K562 (cell line): ENCODE results near the gene CREB3L1. TPM values are rescaled to one million over a fixed set of nuclear protein-coding genes. Genes with fewer than 3 reads are reported as not detected.

Experiments used
- ARID1B ChIP-seq: fragments of 450-650 bp; IDR thresholded peaks from 2 replicates; pipeline ENCODE4 v1.6.1; 2016; ENCODE audit warnings: antibody characterized with exemption, mild to moderate bottlenecking, inconsistent platforms
- ARID2 ChIP-seq: fragments of 450-650 bp; IDR thresholded peaks from 2 replicates; pipeline ENCODE4 v1.6.1; 2017; ENCODE audit warnings: antibody characterized with exemption, mild to moderate bottlenecking
- CTCF ChIP-seq, 3 experiments: IDR thresholded peaks in 2 of 3; conservative IDR thresholded peaks in 1 of 3; 2 replicates each; pipeline ENCODE4 v1.5.1; 2011 to 2012; ENCODE audit warnings: low read length in 3 of 3, mild to moderate bottlenecking in 3 of 3, control low read depth in 2 of 3, improper control_type of control experiment in 1 of 3, inconsistent platforms in 1 of 3, low read depth in 1 of 3, mixed read lengths in 1 of 3, moderate library complexity in 1 of 3; ENCODE audit not compliant: insufficient read depth in 2 of 3
- E2F5 ChIP-seq: sonication (generic); formaldehyde crosslinking; IDR thresholded peaks from 2 replicates; pipeline ENCODE4 v1.8.0; 2022; ENCODE audit warnings: mild to moderate bottlenecking, missing genetic modification reagents
- FOXP1 ChIP-seq: sonication (generic); formaldehyde crosslinking; IDR thresholded peaks from 2 replicates; pipeline ENCODE4 v1.8.0; 2022; ENCODE audit warnings: mild to moderate bottlenecking, missing genetic modification reagents
- GABPB1 ChIP-seq: sonication (generic); formaldehyde crosslinking; IDR thresholded peaks from 2 replicates; pipeline ENCODE4 v1.8.0; 2022; ENCODE audit warnings: mild to moderate bottlenecking, missing genetic modification reagents
- HDAC3 ChIP-seq: fragments of 450-650 bp; IDR thresholded peaks from 2 replicates; pipeline ENCODE4 v1.6.1; 2018; ENCODE audit warnings: borderline replicate concordance, mild to moderate bottlenecking, moderate library complexity; ENCODE audit not compliant: partially characterized antibody
- MCM2 ChIP-seq: fragments of 450-650 bp; IDR thresholded peaks from 2 replicates; pipeline ENCODE4 v1.6.1; 2017; ENCODE audit warnings: low read depth, mild to moderate bottlenecking
- NCOA2 ChIP-seq, 2 experiments: fragments of 450-650 bp; IDR thresholded peaks; 2 replicates each; pipeline ENCODE4 v1.6.1; 2018; ENCODE audit warnings: mild to moderate bottlenecking in 2 of 2, moderate library complexity in 1 of 2; ENCODE audit not compliant: partially characterized antibody in 2 of 2
- NR1H2 ChIP-seq: sonication (generic); formaldehyde crosslinking; IDR thresholded peaks from 2 replicates; pipeline ENCODE4 v1.4.0; 2020; ENCODE audit warnings: mild to moderate bottlenecking, missing genetic modification reagents
- POU5F1 ChIP-seq: fragments of 150-350 bp; IDR thresholded peaks from 2 replicates; pipeline ENCODE4 v1.6.1; 2014; ENCODE audit warnings: borderline replicate concordance, low read length, low read depth, mild to moderate bottlenecking; ENCODE audit not compliant: partially characterized antibody
- ZBTB26 ChIP-seq: fragments of 450-650 bp; formaldehyde crosslinking; IDR thresholded peaks from 2 replicates; pipeline ENCODE4 v1.4.0; 2022; ENCODE audit warnings: missing genetic modification characterization
- ZHX1 ChIP-seq: fragments of 150-350 bp; conservative IDR thresholded peaks from 2 replicates; pipeline ENCODE4 v1.6.1; 2014; ENCODE audit warnings: low read length
- ZNF398 ChIP-seq: fragments of 250-450 bp; sonication (Bioruptor Pico); IDR thresholded peaks from 2 replicates; pipeline ENCODE4 v1.8.0; 2021; ENCODE audit warnings: moderate library complexity, mild to moderate bottlenecking, inconsistent platforms
- ZNF764 ChIP-seq: fragments of 250-450 bp; sonication (Bioruptor Pico); IDR thresholded peaks from 2 replicates; pipeline ENCODE4 v1.4.0; 2020; ENCODE audit warnings: low read depth, mild to moderate bottlenecking, moderate library complexity
- polyA plus RNA-seq, 8 experiments: library from polyadenylated mRNA; depleted of rRNA in 4 of 8; stranded (reverse) in 5 of 8; unstranded in 3 of 8; fragments of >200 nt; fragmentation: Nextera tagmentation in 2 of 8; fragmentation: Illumina TruSeq in 1 of 8; extraction: Ambion mirVana in 2 of 8; extraction: Trizol in 1 of 8; gene quantifications; 2 replicates each; pipeline versions ENCODE4 v1.2.1 to v1.2.3, GENCODE V29; 2011 to 2014; ENCODE audit warnings: inconsistent platforms in 1 of 8, missing spikeins in 1 of 8
- total RNA-seq, 7 experiments: library from RNA; depleted of rRNA in 6 of 7; stranded (reverse); fragments of >200 nt in 6 of 7; fragmentation: Illumina TruSeq in 2 of 7; extraction: Trizol in 2 of 7; gene quantifications; 2 replicates each; pipeline versions ENCODE4 v1.2.1 to v1.2.3, GENCODE V29; 2011 to 2021; ENCODE audit warnings: low replicate concordance in 1 of 7

Gene CREB3L1
- total and polyA plus RNA-seq, 9 of the 15 experiments (the other 6 are each of a cell fraction or from before 2014, with no cell fraction given) = 1.2 to 27.6 (median 3.7) TPM

- TF ChIP-seq CTCF (IDR thresholded peaks at IDR 0.05 in 2 of 3, conservative IDR thresholded peaks at IDR 0.05 in 1 of 3; ENCODE audit: insufficient read depth in 2 of 3, low read depth in 1 of 3, low read length in 3 of 3) = peak; percentile 13 to 20 (median 17); a peak in 2 of 6 replicates
- TF ChIP-seq FOXP1 (CRISPR knock-in tag) = no peak
- TF ChIP-seq HDAC3 = no peak
- TF ChIP-seq ZHX1 = no peak
- TF ChIP-seq MCM2 = no peak
- no peak for TF ChIP-seq ARID2
- TF ChIP-seq ZNF764 = no peak
- TF ChIP-seq POU5F1 = no peak
- no peak for TF ChIP-seq ZBTB26 (CRISPR knock-in tag)
- TF ChIP-seq NCOA2 (IDR thresholded peaks at IDR 0.05; ENCODE audit: partially characterized antibody in 2 of 2) = no peak
- no peak for TF ChIP-seq ZNF398 (CRISPR knock-in tag)
- 0 out of 2 replicates have a peak, but pooled peaks have one; percentile 9 for TF ChIP-seq GABPB1 (CRISPR knock-in tag)
- no peak for TF ChIP-seq NR1H2
- TF ChIP-seq ARID1B = no peak
- no peak for TF ChIP-seq E2F5 (CRISPR knock-in tag)
Observed at GRCh38 chr11:46294365-46295309, 17.2 kb downstream of the CREB3L1 start (continued).
